ENCODE data around the gene MKRN2OS.
A peak's percentile ranks its signal among the peaks of the same experiment; 100 is the strongest.

The MKRN2OS gene, protein sequence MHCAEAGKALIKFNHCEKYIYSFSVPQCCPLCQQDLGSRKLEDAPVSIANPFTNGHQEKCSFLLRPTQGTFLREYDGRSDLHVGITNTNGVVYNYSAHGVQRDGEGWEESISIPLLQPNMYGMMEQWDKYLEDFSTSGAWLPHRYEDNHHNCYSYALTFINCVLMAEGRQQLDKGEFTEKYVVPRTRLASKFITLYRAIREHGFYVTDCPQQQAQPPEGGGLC

DNA sequence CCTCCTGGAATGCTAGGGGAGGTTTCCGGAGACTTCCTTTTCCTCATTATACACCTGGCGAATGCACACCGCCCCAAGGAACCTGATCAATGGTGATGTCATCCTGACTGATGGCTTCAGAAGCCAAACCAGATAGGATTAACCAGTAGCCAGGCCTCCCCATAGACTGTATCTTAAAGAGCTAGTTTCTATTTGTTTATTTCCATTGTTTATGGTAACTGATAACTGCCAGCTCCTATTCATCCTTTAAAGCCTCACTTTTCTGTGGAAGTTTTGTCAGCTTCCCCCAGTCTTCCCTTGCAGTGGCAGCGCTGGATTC, at the start of gene MKRN2OS:
Gene MKRN2OS (minus strand): TSS at position 27 of the 319 bp plus-strand sequence. CDS start 35 bp downstream, outside the sequence.
- peak; percentile 10 for DNase-seq

DNA sequence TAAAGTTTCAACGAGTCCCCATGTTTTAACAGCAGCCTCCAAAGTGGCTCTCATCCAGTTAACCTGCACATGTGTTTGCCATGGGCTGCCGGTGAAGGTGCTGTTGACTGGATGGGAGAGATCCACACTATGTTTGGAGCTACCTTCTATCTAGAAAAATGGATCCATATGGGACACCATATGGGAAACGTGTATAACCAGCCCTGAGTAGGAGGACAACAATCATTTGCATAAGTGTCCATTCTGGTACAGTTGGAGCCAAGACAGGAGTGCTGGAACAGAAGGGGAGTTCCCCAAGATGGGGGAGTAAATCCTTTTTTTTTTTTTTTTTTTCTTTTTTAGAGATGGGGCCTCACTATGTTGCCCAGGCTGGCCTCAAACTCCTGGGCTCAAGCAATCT, 48.2 kb upstream of the MKRN2OS start:
- DNase-seq: no peak

DNA sequence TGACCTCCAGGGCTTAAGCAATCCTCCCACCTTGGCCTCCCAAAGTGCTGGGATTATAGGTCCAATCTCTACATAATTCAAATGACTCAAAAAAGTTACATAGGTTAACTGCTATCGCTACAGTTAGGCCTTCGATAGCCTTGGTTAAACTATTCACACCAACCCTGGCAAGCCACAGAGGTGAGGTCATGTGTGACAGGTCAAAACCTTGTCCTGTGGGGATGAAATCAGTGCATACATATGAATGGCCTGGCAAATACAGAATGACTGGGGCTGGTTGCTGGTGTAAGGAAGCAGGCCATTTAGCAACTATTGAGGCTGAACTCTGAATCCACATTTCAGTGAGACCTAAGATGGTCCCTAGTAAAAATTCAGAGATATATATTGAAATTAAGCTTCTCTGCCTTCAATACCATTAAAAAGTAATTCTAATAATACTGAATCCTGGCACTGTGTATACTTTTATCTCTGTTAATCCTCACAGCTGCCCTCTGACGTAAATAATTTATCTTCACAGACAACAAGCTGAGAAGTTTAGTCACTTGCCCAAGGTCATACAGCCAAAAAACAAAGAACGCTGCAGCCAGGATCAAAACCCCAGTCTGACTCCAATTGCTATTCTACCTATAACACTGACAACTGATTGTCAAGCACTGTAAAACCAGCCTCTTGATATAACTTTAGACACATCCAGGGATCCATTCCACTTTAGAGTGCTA, 46.9 kb upstream of the MKRN2OS start:
- no peak for DNase-seq

DNA sequence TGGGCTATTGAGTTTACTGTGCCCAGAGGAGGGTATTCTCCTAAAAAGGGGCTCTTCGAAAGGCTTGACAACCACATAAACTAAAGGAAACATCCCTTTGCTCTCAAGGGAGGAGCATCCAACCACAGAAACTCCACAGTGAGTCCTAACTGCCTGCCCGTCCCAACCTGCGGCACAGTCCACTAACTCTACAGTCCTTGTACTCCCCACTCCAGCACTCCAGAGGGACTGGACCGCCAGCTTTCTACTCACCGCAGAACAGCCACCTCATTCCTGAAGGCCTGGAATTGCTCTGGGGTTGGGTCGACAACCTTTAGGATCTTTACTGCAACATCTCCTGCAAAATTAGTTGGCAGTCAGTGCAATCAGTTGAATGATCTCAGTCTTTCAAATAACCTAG, 46.2 kb upstream of the MKRN2OS start:
- no peak for DNase-seq

DNA sequence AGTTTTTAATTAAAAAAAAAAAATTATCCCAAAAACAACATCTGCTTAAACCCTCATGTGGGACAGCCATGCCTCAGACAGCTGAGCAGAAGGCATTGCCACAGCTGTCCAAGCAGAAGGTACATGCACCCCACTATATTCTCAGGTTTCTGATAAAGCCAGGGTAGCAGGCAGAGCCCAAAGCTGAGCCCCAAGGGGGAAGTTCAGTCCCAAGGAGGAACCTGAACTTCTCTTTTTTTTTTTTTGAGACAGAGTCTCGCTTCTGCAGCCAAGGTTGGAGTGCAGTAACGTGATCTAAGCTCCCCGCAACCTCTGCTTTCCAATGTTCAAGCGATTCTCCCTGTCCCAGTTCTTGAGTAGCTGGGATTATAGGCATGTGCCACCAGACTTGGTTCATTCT, 44.8 kb upstream of the MKRN2OS start:
- DNase-seq: no peak

DNA sequence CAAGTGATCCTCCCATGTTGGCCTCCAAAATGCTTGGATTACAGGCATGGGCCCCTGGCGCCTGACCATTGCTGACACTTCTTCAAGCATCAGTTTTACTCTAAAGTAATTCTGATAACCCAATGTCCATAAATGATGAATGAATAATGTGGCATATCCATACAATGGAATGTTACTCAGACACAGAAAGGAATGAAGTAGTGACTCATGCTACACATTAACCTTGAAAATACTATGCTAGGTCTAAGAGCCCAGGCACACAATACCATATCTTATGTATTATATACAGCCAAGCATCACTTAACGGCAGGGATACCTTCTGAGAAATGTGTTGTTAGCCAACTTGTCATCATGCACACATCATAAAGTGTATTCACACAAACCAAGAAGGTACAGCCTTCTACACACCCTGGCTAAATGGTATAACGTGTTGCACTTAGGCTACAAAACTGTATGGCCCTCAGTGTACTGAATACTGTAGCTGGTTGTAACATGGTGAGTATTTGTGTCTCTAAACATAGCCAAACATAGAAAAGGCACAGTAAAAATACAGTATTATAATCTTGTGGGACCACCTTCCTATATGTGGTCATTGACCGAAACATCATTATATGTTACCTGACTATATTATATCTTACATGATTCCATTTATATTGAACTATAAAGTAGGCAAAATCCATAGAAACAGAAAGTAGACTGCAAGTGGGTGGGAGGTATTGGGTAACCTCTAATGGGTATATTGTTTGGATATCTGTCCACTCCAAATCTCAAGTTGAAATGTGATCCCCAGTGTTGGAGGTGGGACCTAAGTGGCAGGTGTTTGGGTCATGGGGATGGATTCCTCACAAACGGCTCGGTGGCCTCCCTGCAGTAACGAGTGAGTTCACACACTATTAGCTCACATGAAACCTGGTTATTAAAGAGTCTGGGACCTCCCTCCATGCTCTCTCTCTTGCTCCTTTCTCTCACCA, 43.0 kb upstream of the MKRN2OS start:
- DNase-seq: no peak

DNA sequence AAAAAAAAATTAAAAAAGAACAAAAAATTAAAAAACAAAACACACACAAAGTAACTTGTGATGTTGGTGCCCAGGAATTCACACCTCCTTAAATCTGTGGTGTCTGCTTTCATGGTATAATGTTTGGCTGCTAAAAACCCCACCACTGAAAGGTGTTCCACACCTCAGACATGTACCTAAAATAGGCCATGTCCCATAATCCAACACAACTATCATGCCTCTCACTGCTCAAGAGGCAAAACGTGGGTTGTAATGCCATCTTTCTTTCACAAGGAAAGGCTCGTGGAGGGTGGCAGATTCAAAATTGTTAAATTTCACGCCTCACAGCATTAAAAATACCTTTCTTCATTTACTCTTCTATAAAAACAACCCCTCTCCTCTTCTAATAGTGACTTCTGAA, 41.1 kb upstream of the MKRN2OS start:
- no peak for DNase-seq

DNA sequence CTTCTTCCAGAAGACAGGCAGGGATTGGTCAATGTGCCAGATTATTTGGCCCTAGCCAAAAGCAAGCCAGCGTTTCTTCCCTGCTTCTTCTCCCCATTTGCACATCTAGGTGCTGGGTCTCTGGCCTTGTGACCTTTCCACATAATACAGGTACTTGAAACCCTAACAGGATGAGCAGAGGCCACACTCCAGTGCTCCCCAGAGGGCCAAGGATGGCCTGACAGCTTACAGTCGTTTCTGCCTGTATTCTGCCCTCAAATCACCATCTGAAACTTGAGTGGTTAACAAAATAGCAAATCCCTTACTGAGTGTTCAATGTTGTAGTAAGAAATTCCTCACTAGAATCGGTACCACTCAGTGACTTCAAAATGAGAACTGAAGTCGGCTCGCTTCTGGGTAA, 40.7 kb upstream of the MKRN2OS start:
- no peak for DNase-seq

DNA sequence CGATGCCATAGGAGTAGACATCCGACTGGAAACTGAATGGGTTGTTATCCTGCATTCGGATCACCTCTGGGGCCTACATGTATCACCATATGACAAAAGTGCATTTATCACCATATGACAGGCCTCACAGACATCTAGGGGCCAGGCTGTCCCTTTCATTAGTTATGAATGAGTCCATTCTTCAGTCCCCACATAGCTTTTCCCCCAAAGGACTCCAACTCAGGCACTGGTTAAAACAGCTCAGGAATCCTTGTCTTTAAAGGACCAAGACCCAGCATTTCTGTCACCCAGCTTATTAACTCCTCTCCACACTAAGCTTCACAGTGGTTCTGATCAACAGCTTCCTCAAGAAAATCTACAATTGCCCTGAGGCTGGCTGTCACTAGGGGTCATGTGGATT, 39.9 kb upstream of the MKRN2OS start:
- DNase-seq: no peak

DNA sequence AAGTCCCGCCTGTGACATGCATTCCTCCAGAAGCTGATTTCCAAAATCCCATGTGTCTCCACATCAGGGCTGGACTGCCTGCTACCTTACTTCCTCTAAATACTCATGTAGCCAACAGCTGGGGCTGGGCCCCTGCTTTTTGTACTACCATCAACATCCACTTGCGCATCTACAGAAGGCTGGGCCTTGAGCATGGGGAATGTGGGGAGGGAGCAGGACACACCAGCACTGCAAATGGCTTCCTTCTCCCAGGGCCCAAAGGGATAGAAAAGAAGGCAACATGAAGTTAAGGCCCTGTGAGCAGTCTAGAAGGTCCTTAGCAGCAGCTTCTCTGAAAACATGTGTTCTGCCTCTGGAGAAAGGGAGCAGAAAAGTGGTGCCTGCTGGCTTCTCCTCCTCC, 38.8 kb upstream of the MKRN2OS start:
- DNase-seq: no peak

DNA sequence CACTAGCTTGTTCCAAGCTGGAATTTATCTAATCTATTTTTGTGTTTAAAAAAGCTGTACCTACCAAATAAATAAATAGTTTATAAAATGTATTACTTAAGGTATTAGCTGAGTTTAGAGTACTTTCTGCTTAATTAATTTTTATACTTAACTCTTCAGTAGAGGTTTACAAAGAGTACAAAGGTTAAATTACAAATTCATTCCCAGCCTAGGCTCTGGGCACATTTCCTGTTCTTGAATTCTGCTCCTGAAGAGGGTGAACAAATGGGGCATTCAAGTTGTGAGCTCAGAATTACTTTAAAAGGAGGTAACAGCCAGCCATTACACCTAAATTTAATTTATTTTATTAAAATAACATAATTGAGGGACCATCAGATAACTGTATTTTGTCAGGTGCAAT, 38.0 kb upstream of the MKRN2OS start:
- DNase-seq: no peak

DNA sequence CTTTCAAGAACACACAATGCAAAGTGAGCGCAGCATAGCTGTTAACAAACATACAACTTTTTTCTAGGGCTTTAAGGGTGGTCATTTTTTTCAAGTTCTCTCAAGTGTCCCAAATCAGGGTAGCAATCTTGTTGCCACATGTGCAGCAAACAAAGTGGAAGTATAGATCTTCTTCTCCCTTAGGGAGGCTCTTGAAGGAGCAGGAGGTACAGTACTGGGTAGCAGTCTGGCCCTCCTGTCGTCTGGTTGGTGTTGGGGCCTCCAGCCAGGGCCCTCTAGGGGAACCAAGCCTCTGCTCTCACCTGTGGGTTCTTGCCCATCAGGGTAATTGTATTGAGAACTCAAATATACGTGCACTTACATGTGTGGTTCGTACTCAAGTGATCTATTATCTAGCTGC, 37.4 kb upstream of the MKRN2OS start:
- DNase-seq: no peak

DNA sequence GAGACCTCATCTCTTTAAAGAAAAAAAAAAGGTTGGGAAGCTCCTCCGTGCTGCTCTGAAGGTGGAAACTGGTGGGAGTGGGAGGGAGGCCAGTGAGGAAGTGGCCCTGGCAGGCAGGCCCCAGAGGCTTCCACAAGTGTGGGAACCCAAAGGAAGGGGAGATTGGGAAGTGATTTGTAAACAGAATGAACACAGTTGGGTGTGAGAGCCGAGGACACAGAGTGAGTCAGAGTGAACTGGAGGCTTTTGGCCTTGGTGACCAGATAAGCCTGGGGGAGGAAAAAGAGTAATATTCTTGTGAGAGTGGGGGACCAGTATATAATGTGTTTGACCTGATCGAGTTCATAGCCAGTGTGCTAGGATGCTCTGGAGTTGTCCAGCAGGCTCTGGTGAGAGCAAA, 34.6 kb upstream of the MKRN2OS start:
- no peak for DNase-seq

DNA sequence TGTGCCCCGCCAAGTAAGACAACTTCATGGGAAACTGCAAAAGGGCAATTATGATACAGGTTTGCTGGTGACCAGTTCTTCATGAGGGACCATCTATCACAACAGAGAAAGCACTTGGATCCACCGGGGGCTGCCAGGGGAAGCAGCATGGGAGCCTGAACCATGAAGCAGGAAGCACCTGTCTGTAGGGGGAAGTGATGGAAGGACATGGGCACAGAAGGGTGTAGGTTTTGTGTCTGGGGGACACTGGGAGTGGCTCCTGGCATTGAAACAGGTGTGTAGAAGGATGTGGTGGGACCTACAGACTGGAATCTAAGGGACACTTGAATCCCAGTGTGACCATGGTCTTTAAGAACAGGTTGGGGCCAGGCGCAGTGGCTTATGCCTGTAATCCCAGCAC, 34.2 kb upstream of the MKRN2OS start:
- no peak for DNase-seq

DNA sequence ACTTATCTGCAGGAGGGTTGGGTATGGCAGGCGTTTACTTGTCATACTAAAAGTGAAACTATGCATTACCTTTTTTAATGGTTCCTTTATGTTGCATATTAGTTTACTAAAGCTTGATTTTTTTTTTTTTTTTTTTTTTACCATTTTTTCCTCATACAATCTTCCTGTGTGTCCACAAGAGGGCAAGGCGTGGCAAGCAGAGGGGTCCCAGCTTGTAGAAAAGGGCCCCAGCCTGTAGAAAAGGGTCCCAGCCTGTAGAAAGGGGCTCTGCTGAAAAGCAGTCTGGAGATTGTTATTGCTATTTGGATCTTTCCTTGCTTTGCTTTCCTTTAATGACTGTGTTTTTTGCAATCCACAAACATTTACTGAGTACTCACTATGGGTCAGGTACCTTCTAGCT, 33.4 kb upstream of the MKRN2OS start:
- no peak for DNase-seq

DNA sequence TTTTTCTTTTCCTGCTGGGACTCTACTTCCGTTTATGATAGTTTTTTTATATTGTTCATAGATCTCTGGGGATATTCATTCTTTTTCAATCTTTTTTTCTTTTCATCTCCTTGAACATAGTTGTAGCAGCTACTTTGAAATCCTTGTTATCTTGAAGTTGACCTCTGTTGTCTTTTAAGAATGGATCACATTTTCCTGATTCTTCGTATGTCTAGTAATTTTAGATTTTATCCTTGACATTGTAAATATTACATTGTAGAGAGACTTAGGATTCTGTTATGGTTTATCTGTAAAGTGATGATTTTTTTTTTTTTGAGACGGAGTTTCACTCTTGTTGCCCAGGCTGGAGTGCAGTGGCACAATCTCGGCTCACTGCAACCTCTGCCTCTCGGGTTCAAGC, 32.1 kb upstream of the MKRN2OS start:
- no peak for DNase-seq

DNA sequence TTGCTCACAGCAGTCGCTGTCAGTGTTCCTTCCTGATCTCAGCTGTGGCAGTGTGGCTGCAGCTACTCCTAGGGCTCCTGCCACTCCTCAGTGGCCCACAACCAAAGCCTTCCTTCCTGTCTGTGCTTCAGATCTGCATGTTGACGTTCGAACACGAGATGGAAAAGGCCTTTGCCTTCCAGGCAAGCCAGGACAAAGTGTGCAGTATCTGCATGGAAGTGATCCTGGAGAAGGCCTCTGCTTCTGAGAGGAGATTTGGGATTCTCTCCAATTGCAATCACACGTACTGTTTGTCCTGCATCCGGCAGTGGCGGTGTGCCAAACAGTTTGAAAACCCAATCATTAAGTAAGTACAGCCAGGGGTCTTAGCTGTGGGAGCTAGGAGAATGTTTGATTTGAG, 29.4 kb upstream of the MKRN2OS start:
- DNase-seq: no peak

DNA sequence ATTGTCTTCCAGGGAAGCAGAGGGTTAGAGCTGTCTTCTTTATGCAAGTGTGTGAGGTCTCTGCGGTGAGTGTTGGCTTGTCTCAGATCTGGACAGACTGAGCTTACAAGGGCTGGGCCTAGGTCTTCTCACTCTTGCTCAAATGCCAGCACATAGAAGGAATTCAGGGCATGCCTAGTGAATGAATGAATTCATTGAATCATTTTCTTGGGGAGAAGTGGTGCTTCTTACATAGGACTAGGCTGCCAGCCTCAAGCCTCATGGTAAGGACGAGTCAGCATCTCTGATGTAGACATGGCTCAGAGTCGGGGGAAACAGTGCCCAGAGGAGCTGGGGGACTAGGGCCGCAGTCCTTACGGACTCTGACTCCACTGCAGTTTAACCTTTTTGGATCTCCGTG, 28.8 kb upstream of the MKRN2OS start:
- no peak for DNase-seq

DNA sequence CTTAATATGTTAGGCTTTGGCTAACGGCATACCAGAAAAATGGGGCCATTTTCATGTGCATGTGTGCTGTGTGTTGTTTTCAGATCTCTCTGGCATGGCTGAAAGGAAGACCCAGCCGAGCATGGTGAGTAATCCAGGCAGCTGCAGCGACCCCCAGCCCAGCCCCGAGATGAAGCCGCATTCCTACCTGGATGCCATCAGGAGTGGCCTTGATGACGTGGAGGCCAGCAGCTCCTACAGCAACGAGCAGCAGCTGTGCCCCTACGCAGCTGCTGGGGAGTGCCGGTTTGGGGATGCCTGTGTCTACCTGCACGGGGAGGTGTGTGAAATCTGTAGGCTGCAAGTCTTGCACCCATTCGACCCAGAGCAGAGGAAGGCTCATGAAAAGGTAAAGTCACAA, 26.7 kb upstream of the MKRN2OS start:
- DNase-seq: no peak

DNA sequence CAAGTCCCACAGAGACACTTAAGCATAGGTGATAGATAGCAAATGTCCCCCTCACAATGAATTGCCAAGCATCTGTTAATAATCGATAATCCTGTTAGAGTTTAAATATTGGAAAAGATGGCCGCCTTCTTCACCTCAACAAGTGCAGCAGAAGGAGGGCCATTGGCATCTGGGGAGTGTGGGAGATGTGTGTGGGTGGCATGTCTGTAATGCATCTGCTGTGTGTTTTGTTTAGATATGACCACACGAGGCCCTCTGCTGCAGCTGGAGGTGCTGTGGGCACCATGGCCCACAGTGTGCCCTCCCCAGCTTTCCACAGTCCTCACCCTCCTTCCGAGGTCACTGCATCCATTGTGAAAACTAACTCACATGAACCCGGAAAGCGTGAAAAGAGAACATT, 24.5 kb upstream of the MKRN2OS start:
- DNase-seq: no peak

DNA sequence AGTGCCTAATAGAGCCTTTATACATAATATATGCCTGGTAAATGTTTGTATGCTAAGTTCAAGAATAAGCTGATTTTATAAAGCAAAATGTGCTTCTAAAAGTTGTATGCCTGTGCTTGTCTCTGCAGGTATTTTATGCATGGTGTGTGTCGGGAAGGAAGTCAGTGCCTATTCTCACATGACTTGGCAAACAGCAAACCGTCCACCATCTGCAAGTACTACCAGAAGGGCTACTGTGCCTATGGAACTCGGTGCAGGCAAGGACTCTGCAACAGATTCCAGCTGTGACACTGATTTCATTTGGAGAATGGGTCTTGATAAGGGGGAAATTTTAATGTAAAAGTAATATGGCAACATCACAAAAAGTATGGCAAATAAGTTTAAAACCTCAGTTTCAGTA, 23.4 kb upstream of the MKRN2OS start:
- no peak for DNase-seq

DNA sequence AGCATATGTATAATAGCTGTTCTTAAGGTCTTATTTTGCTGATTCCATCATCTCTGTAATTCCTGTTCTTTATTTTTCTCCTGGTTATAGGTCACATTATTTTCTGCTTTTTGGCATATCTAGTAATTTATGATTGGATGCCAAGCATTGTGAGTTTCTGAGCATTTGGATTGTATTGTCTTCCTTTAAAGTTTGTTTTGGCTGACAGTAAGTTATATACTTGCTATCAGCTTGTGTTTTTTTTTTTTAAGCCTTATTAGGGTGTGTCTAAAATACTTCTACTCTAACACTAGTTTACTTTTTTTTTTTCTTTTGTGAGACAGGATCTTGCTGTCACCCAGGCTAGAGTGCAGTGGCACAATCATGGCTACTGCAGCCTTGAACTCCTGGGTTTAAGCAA, 21.7 kb upstream of the MKRN2OS start:
- no peak for DNase-seq

DNA sequence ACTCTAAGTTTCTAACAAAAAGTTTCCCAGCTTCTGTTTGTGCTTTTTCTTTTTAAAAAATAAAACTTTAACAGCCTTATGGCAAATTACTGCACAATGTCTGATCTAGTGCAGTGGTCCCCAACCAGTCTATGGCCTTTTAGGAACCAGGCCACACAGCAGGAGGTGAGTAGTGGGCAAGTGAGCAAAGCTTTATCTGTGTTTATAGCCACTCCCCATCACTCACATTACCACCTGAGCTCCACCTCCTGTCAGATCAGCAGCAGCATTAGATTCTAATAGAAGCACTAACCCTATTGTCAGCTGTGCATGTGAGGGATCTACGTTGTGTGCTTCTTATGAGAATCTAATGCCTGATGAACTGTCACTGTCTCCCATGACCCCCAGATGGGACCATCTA, 17.2 kb upstream of the MKRN2OS start:
- no peak for DNase-seq

DNA sequence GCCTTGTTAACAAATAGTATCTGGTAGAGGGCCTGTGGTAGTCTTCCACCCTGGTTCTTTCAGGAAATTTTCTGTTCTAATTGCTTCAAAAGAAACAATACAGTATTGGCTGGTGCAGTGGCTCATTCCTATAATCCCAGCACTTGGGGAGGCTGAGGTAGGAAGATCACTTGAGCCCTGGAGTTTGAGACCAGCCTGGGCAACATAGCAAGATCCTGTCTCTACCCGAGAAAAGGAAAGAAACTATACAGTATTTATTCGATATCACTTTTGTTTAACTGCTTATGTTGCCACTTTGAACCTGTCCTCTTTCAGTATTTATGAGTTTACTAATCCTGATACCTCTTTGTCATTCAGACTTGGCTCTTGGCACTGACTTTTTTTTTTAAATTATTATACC, 16.1 kb upstream of the MKRN2OS start:
- no peak for DNase-seq

Measured in NCI-H2227 treated with DMSO at 0.1 percent for 48 hours (cell line).